Islet precursor cell (in vitro differentiated cells): ENCODE measurements around the gene HCFC2.

Source experiments
- DNase-seq: peaks from one replicate; pipeline ENCODE4 v3.0.0-alpha.2; 2018

The HCFC2 gene

DNA sequence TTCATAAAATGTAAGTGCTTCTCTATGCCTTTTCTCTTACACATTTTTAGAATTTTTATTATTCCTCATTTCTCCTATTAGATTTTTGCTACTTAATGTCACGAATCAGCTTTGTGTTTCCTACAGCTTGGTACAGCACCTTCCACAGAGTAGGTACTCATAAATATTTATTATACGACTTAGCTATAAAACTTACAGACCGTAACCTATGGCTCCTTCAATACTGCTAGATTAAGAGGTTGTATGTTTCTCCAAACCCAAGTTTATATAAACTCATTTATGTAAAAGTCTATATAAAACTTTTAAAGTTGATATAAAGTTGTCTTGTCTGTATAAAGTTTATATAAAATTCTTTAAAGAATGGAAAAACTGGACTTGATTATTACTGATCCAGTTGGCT is 62.2 kb downstream of the HCFC2 start:
- no peak for DNase-seq

GRCh38 chr12:104130760-104131159 is 66.4 kb downstream of the HCFC2 start:
- DNase-seq, result no peak

GRCh38 chr12:104131609-104132008 is 67.3 kb downstream of the HCFC2 start:
- DNase-seq, result no peak

DNA sequence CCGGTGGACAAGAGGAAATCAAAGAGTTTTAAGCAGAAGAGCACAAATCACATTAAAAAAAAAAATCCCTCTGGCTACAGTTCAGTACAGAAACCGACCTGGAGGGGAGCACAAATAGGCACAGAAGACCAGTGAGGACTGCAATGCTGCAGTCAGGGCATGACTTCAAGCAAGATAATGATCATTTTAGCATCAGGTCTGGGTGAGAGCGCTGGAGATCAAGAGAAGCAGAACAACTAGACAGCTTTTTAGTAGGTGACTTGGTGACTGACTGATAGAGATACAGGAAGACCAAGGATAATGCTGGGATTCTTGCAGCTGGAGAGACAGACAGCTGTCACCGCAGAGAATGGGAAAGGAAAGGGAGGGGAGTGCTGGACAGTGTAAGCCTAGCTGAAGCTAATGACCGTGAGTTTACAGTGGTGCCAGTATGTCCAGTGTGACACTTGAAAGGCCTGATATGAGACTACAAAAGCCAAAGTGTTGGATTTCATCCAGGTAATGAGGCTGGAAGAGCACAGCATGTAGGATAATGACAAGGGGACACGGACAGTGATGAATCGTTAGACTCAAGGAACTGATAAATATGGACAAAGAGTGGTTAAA is 68.1 kb downstream of the HCFC2 start:
- peak; percentile 87 for DNase-seq

DNA sequence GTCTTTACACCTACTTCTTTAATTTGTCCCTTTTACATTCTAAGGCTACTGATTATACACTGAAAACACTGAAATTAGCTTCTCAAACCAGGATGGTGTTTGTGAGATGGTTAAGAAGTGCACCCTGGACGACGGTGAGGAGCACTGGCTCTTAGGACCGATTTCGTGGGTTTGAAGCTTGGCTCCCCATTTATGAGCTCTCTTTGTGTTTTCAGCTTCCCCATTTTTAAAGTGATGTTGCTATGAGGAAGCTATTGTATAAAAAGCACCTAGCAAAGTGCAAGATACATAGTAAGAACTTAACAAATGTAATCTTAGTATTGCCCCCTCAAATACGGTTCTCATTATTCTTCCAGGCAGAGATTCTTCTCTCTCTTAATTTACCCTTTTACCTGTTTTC is 69.0 kb downstream of the HCFC2 start:
- DNase-seq, result no peak

GRCh38 chr12:104133866-104134265 is 69.5 kb downstream of the HCFC2 start:
- no peak for DNase-seq

GRCh38 chr12:104134882-104135281 is 70.6 kb downstream of the HCFC2 start:
- DNase-seq, result no peak

DNA sequence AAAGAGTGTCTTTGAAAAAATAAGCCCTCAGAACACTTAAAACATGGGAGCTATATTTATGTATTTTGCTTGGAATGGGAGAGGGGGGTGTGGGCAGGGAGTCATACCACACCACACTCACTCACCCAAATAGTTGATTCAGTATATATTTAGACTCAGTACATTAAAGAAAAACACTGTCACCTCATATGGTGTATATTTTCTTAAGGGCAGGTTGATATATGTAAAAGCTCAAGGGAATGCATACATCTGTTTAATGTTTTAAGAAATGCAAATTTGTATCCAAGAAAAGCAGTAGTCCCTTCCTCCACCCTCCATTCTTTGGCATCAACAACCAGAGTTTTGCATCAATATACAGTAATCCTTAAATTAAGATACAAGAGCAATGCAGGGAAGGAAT is 72.2 kb downstream of the HCFC2 start:
- DNase-seq, result no peak

DNA sequence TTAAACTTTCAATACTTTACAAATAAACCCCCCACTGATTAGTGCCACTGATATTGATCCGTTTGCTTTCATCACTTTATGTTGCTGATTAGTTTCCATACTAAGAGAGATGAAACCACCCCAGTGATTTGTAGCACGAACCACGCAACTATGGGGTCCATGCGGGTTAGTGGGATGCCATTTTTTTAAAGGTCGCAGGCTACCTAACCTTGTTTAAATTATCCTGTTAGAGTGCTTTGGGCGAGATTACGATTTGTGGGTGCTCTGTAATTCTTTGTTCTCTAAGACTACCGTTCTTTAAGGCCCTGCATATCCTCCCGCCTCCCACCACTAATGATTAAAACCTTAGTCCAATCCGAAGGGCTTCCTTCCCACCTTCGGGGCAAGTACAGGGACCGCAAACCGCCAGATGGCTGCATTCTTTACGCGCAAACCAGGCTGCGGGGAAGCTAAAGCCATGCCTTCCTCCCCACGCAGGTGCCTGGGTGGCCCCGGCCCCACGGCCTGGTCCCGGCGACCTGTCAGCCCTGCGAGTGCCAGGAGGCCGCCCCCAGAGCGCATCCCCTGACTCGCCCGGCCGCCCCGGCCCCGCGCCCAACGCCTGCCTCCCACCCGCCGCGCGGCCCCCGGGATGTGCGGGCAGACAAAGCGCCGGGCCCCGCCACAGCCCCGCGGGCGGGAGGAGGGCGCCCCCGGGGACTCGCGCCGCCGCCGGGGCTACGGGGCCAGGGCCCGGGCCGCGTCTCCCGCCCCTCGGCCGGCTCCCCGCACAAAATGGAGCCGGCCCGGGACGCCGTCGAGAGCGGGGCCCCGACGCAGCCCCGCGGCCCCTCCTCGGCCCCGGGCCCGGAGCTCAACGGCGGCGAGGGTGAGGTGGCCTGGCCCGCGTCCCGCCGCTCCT is 72.9 kb downstream of the HCFC2 start:
- DNase-seq, result peak; percentile 85

GRCh38 chr12:104137902-104138796 is 73.8 kb downstream of the HCFC2 start, which contains the start of gene NFYB:
TSS of gene NFYB (minus strand) at chr12:104138210. CDS start at chr12:104135453, 2,757 bp downstream.
- DNase-seq, result peak; percentile 99

- DNase-seq, result peak; percentile 66
Measured at GRCh38 chr12:104138797-104139152, 74.4 kb downstream of the HCFC2 start.

DNA sequence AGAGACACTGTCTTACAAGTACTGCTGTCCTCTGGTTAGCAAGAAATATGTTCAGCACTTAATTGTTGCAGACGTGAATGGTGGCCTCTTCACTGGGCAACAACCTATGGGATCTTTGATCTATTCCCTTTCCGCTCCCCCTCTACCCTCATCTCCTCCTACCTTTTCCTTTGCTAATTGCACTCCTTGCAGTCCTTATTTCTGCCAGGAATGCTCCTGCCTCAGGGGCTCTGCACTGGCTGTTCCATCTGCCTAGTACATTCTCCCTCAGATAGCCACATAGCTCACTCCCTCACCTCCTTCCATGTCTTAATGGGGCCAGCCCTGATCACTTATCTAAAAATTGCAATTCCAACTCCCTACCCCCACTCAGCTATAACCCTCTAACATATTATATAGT is 78.2 kb downstream of the HCFC2 start:
- peak; percentile 68 for DNase-seq

GRCh38 chr12:104143002-104143401 is 78.7 kb downstream of the HCFC2 start:
- DNase-seq, result no peak

DNA sequence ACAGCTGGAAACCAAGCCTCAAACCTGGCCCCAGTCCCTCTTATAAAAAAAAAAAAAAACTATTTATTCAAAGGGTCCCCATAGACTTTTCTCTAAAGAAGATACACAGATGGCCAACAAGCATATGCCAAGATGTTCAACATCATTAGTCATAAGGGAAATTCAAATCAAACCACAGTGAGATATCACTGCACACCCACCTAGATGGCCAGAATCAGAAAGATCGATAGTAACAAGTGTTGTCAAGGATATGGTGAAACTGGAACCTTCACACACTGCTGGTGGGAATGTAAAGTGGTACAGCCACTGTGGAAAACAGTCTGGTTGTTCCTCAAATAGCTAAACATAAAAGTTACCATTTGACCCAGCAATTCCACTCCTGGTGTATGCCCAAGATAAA is 79.6 kb downstream of the HCFC2 start:
- no peak for DNase-seq

DNA sequence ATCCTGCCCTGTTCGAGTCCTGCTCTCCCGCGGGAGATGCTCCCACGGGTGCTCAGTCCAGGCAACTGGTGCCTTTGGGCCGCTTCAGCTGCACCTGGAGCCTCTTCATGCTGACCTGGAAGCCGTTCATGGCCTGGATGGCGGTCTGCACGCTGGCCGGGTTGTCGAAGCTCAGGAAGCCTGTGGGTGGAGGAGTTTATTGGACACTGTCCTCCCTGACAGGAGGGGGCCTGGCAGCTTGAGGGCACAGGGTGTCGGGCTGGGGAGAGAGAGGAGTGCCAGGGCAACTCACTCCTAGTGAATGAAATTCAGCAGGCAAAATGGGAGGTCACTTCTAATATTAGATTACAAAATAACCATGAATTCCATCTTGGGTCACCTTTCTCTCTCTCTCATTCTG is 83.0 kb downstream of the HCFC2 start:
- DNase-seq, result no peak

GRCh38 chr12:104150416-104150815 is 86.1 kb downstream of the HCFC2 start:
- no peak for DNase-seq

DNA sequence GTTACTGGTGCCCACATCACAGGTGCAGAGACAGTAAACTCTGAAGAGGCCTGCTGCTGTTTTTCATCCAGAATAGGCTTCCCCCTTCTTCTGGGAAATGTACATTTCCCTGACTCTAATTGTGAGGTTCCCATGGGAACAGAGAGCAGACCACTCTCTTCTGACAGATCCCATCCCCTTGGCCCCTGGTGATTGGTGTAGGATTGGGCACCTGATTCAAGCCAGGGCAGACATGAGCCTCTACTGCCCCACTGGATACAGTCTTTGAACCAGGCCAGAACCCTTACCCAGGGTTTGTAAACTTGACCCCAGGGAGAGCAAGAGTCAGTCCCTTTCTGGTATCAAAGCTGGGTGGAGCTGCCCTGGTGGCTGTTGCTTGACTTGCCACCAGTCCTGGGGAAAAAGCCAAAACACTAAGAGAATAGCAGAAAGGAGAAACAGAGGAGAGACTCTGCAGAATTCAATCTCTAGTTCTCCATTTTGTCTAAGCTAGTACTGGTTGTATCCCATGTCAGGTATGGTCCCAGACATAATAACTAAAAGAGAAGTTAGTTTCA is 88.4 kb downstream of the HCFC2 start:
- DNase-seq, result no peak

GRCh38 chr12:104154286-104154685 is 90.0 kb downstream of the HCFC2 start:
- no peak for DNase-seq

DNA sequence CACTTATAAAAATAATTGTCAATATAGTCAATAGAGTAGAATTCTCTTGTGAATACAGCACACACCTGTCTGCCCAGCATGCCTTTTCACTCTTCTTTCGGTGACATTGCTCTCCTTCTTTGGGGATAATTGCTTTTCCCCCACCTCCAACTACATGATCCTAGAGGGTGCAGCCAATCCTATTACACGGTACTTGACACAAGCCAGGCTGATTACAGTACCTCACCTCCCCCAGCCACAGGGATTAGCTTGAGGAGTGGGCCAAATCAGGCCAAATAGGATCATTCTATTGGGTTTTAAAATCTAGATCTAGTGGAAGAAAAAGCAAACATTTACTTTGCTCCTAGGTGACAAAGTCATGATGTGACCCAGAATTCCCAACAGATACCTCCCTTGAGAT is 90.5 kb downstream of the HCFC2 start:
- no peak for DNase-seq
